ENCODE data around the gene TMEM204.

TMEM204 gene

GRCh38 chr16:1557576-1557975, 24.1 kb downstream of the TMEM204 start:
- no peak for DNase-seq (ENCODE audit: low spot score)

DNA sequence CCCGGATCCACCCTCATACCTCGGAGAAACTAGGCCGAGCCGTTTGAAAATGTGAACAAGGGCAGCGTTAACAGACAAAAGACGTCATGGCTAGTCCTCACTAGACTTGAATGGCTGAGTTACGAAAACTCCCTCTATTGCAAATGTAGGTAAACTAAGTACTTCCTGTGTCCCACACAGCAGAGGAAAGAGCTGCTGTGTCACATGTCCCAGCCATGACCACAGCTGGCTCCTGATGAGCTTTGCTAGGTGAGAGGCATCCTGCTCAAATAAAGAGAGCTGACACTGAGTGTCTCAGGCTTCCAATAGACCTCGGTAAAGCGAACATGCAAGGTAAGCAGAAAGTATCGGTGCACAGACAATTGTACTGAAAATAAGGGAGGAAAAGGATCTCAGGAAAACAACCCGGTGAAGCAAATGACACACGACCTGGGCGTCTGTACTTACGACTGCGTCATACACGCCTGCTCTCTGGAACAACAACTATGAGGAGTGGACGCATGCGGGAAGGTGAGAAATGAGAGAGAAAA, 26.0 kb downstream of the TMEM204 start:
- no peak for DNase-seq (ENCODE audit: low spot score)

DNA sequence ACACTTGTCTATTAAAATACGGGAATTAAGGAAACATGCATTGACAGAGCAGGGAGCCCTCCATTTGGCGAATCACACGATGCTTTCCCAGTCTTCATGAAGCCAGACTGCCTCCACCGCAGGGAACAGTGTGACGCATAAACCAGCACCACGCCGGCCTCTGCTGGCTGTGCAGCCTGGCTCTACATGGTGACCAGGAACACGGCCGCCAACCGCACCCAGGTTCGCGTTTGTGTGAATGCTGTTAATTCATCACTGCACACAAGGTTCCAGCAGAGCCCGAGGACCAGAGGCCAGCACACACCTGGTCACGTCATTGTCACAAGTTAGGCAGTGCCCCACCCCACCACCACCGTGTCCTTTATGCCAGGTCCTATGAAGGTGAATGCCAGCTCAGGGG, 26.7 kb downstream of the TMEM204 start:
- DNase-seq (ENCODE audit: low spot score) = no peak

GRCh38 chr16:1560866-1561265, 27.4 kb downstream of the TMEM204 start:
- no peak for DNase-seq (ENCODE audit: low spot score)

DNA sequence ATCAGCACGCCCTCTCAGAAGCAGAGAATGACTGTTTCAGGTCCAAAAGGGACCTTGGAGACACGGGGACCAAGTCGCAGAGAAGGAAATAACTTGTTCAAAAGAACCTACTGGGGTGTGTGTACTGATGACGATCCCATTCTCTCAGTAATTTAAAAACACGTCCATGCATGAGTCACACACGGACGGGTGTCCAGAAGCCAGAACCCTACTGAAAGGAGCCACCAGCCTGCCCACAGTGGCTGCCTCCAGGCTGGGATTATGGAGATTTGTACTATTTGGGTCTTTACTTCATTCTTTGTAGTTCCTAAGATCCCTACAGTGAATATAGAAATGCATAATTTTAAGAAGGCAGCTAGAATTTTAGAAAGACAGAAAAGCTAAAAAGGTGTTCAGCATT, 27.8 kb downstream of the TMEM204 start:
- no peak for DNase-seq (ENCODE audit: low spot score)

- DNase-seq (ENCODE audit: low spot score) = no peak
These were observed 28.4 kb downstream of the TMEM204 start for GRCh38 chr16:1561836-1562235.

DNA sequence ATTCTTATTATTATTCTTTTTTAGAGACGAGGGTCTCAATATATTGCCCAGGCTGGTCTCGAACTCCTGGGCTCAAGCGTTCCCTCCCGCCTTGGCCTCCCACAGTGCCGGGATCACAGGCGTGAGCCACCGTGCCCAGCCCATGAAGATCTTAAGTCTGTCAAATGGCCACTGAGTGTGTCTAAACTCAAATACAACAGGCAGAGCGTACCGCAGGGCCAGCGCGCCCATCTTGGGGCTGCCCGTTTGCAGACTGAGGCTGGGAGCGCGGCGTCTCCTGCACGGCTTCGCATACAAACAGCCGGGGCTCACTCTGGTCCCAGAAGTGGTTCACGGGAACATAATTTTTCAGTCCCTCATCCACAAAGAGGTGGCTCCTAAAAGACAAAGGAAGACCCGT, 30.3 kb downstream of the TMEM204 start:
- DNase-seq (ENCODE audit: low spot score) = no peak

DNA sequence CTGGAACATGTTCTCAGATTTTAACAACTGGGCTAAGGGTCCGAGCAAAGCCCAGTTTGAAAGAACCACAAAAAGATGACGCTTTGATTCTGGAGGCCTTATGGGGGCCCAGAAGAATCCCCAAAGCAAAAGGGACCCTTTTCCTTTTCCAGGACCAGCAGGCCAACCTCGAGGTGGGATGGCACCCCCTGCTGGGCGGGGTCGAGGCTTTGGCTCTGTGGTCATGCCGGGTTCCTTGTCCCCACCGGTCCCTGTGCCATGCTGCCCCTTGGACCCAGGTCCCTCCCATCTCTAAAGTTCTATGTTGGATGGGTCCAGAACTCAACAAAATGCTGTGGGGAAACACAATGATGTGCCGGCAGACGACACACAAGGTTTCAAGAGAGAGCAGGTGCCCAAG, 30.9 kb downstream of the TMEM204 start:
- DNase-seq (ENCODE audit: low spot score) = no peak

DNA sequence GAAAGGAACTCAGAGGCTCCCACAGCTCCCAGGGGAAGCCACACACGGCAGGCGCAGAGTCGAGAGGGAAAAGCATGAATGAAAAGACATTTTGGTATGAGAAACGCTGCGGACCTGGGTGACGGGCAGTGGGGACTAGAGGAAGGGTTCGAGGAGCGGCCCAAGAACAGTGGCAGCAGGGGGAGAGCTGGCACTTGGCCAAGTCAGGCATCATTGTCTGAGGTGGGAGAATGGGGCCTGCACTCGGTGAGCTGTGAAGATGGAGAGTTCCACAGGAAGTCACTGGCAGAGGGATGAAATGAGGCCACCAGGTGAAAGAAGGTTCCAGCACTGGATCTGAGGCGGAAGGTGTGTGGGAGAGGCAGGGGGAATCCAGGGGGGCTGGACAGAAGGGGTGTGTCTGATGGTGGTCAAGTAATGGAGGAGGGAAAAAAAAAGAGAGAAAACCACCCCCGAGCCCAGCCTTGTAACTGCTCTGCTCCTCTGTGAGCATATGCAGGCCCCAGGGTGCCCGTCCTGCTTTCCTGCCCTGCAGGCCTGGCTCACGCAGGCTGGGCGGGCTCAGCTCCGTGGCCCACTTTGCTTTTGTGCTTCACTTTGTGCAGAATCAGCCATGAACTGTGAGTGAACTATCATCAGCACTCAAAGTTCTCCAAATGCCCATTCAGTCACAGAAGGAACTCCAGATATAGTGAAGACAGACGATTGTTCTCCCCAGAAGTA, 31.8 kb downstream of the TMEM204 start:
- no peak for DNase-seq (ENCODE audit: low spot score)

DNA sequence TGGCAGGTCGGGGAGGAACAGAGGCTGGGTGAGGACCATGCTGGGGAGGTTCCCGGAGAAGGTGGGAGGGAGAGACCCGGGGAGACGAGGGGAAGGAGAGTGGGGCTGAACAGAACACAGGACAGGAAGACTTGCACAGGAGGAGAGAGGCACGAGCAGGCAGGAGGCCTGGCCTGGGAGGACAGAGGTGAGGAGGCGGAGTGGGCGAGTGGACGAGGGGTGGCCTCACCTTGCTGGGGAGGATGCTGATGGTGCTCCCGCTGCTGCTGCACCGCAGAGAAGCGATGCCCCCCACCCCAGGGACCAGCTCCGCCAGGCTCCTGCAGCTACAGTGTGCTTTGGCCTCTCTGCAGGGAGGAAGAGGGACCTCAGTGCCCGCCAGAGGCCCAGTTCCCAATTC, 34.5 kb downstream of the TMEM204 start:
- no peak for DNase-seq (ENCODE audit: low spot score)

DNA sequence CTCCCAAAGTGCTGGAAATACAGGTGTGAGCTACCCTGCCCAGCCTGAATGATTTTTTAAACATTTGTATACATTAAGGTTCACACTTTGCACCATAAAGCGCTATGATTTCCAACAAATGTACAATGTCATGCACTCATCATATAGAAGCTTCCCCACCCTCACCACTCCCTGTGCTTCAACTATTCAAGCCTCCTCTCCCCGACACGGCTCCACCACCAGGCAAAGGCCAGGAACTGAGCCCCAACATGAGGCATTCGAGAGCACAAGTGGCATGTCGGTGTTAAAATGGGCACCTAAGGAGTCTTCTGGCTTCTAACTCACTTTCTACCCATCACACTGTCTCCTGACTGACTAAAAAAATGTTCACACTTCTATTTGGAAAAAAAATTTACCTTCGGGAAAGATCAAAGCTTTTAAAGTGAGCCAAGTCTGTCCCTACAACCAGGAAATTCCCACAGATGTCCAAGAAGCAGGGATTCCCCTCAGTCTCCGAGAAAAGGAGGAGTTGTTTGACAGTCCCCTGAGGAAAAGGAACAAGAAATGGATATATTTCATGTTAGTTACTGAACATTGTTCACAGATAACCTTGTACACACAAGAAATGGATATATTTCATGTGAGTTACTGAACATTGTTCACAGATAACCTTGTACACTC, 37.7 kb downstream of the TMEM204 start:
- DNase-seq (ENCODE audit: low spot score) = no peak

GRCh38 chr16:1572673-1573072, 39.2 kb downstream of the TMEM204 start:
- no peak for DNase-seq (ENCODE audit: low spot score)

- no peak for DNase-seq (ENCODE audit: low spot score)
These were observed 39.8 kb downstream of the TMEM204 start for GRCh38 chr16:1573301-1573700.

GRCh38 chr16:1575578-1575977, 42.1 kb downstream of the TMEM204 start:
- DNase-seq (ENCODE audit: low spot score) = no peak

- DNase-seq (ENCODE audit: low spot score) = no peak
These were observed 45.7 kb downstream of the TMEM204 start for GRCh38 chr16:1579214-1579613.

DNA sequence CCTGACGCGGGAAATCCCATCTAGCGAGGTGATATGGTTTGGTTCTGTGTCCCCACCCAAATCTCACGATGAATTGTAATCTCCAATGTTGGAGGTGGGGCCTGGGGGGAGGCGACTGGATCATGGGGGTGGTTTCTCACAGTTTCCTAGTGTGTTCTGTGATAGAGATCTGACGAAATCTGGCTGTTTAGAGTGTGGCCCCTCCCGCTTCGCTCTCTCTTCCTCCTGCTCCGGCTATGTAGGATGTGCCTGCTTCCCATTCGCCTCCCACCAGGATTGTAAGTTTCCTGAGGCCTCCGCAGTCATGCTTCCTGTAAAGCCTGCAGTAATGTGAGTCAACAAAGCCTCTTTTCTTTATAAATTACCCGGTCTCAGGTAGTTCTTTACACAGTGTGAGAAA, 46.8 kb downstream of the TMEM204 start:
- DNase-seq (ENCODE audit: low spot score) = no peak

DNA sequence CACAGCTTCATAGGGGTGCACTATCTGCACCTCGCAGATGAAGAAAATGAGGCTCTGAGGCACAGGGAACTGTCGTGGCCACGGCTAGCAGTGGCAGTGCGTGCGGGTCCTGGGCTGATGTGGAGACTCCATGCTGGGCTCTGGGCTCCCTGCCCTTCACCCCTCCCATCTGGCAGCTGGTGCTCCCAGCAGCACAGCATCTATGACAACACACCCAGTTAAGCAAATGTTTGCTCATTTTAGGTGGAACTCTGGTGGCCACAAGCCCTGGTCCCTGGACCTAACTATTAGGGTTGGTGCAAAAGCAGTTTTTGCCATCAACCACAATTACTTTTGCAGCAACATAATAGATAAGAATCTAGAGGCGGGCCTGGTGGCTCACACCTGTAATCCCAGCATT, 47.5 kb downstream of the TMEM204 start:
- no peak for DNase-seq (ENCODE audit: low spot score)

DNA sequence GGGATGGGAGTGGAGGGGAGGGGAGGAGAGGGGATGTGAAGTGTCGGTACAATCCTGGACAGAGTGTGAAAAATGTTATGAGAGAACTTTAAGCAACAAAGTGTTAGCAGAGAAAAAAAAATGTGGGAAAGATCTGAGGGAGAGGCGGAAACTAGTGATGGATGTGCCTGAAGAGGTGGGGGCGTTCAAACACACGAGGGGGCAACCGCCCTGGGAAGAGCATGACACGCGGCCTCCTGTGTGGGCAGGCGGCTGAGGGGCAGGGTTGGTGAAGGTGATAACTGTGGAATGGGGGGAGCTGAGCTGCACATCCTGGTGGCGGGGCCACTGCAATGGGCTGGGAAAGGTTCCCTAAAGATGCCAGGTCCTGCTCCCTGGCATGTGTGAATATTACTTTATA, 48.3 kb downstream of the TMEM204 start:
- DNase-seq (ENCODE audit: low spot score) = no peak

GRCh38 chr16:1583180-1583579, 49.7 kb downstream of the TMEM204 start:
- no peak for DNase-seq (ENCODE audit: low spot score)

DNA sequence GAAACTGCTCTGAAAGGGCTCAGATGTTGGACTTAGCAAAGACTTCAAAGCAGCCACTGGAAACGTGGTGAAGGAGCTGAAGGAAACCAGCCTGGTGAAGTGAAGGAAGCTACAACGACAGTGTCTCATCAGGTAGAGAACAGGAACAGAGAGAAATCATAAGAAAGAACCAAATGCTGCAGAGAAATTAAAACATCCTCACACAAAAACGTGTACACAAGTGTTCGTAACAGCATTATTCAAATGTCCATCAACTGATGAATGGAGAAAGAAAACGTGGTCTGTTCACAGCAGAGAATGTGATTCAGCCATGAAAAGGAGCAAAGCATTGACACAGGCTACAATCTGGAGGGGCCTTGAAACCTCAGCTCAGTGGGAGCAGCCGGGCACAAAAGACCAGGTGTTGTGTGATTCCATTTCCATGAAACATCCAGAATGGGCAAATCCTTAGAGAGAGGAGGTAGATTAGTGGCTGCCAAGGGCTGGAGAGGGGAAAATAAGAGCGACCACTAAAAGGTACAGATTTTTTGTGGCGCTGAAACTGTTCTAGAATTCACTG, 51.5 kb downstream of the TMEM204 start:
- DNase-seq (ENCODE audit: low spot score) = no peak

DNA sequence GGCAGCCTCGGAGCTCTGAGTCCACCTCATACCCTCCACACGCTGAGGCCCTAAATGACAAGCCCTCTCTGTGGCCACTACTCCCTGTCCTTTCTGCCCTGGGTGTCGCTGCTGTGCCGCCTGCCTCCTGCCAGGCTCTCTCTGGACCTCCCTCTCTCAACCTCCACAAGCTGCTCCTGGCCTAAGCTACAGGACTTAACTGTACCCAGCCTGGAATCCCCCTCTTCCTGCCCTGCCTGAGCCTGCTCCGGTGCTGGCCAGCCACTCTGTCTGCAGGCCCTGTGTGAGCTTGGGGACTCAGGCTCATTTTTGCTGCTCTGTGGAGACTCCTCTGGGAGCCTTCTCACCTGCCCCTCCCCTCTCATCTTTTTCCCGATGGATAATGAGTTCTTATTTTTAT, 56.9 kb downstream of the TMEM204 start:
- no peak for DNase-seq (ENCODE audit: low spot score)

DNA sequence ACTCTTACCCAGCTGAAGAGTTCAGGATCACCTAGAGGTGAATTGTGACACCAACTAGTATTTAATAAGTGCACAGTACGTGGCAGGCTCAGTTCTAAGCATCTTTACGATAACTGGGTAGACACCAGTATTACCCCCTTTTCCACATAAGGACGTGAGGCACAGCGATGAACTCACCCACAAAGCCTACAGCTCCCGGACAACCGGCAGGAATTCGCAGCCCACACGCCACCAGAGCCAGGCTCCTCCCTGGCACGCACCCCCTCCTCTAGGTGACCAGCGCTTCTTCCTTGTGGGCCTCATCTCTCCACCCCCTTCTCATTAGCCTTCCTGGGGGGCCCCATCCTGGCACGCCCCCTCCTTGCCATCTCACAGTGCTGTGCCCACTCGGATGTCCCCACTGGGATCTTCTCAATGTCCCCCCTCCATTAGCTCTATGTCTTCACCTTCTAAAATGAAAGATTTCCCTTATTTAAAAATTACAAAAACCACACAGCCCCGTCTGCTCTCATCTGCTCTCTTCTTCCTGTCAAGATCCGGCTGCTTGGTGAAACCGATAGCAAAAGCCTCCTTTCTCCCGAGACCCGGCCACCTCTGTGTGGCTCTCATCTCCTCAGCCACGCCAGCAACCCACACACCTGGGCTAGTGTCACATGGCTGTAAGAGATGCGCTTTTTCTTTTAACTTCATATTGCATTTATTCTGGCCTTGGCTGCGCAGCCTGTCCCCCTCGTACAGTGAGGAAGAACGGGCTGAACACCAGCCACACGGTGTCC, 57.7 kb downstream of the TMEM204 start:
- no peak for DNase-seq (ENCODE audit: low spot score)

GRCh38 chr16:1592446-1592845, 59.0 kb downstream of the TMEM204 start:
- DNase-seq (ENCODE audit: low spot score) = no peak

Data from hematopoietic multipotent progenitor cell treated with erythropoietin and hydrocortisone succinate and interleukin-3 and kit ligand, for 15 days (in vitro differentiated cells).